SIG-M5 treated with dmso at 0.1 percent for 504 hours (cell line): ENCODE results near the gene OXLD1.

ENCODE experiments used
- DNase-seq: peaks from one replicate; lab custom pipeline; 2025; ENCODE audit not compliant: unreplicated experiment; lab: John Stamatoyannopoulos, UW

The OXLD1 gene

DNA sequence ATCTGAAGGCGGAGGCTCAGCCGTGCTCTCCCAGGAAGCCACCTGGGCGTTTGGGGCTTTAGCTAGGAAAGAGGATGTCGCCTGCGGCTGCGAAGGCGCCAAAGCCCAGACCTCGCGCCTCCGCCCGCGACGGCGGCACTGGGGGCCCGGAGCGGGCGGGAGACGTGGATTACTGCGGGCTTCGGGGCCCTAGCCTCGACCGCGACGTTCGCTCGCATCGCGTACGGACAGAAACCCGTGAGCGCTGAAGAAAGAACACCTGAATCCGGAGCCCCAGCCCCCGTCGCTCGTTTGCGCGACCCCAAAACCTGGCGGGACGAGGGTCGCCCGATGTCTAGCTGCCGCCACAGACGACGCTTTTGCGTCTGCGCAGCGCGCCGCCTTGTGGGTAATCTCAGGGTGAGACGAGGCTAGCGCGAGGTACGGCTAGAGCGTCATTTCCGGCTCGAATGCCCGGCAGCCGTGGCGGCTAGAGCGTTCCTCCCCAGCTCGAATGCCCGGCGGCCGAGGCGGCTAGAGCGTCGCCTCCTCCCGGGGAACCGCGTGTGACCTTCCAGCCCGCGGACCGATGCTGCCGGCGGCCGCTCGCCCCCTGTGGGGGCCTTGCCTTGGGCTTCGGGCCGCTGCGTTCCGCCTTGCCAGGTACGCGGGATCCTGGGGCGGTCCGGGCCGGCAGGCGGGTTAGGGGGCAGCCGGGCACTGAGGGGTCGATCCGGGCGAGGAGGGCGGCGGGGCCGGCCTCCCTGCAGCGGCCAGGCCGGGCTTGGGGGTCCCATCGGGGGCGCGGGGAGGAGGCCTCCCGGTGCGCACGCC, 36.7 kb upstream of the OXLD1 start, which contains the start of gene MRPL12:
MRPL12 (plus strand) TSS at position 434 of the 813 bp plus-strand sequence; CDS start at position 569, 135 bp downstream.
- peak; percentile 91 for DNase-seq

DNA sequence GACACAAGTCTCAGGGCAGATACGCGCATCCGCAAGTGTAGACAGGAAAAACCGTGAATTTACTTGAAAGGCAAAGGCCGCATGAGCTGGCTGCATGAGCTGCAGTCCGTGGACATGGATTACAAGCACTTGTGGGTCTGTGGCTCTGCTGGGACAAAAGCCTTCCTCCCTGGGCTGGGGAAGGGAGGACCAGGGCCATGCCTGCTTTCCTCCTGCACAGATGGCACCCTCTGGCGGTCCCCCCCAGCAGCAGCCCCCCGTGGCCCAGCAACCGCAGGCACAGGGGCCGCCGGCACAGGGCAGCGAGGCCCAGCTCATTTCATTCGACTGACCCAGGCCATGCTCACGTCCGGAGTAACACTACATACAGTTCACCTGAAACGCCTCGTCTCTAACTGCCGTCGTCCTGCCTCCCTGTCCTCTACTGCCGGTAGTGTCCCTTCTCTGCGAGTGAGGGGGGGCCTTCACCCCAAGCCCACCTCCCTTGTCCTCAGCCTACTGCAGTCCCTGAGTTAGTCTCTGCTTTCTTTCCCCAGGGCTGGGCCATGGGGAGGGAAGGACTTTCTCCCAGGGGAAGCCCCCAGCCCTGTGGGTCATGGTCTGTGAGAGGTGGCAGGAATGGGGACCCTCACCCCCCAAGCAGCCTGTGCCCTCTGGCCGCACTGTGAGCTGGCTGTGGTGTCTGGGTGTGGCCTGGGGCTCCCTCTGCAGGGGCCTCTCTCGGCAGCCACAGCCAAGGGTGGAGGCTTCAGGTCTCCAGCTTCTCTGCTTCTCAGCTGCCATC, 35.1 kb upstream of the OXLD1 start:
- peak; percentile 58 for DNase-seq

DNA sequence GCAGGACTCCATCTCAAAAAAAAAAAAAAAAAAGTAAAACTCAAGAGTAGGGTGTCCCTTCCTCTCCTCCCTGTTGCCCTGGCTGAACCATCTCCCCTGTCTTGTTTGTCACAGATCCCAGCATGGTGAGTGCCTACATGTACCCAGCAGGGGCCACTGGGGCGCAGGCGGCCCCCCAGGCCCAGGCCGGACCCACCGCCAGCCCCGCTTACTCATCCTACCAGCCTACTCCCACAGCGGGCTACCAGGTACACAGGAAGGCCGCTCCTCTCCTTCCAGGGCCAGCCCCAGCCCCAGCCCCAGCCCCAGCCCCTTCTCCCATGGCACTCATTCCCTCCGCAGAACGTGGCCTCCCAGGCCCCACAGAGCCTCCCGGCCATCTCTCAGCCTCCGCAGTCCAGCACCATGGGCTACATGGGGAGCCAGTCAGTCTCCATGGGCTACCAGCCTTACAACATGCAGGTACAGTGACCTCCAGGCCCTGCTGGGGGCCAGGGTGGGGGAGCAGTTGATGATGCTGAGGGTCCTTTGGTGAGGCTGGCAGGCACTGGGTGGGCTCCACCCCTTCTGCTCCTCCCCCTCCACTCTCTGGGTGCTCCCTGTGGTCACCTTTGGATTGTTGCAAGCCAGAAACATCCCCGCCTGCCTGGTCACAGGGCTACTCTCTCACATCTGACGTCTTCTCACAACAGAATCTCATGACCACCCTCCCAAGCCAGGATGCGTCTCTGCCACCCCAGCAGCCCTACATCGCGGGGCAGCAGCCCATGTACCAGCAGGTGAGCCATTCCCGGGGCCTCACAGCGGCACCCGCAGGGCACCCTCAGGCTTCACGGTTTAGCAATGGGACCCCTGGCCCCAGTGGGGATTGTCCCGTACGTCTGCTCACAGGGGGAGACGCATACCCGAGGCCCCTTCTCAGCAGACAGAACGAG, 34.2 kb upstream of the OXLD1 start:
- DNase-seq = no peak

DNA sequence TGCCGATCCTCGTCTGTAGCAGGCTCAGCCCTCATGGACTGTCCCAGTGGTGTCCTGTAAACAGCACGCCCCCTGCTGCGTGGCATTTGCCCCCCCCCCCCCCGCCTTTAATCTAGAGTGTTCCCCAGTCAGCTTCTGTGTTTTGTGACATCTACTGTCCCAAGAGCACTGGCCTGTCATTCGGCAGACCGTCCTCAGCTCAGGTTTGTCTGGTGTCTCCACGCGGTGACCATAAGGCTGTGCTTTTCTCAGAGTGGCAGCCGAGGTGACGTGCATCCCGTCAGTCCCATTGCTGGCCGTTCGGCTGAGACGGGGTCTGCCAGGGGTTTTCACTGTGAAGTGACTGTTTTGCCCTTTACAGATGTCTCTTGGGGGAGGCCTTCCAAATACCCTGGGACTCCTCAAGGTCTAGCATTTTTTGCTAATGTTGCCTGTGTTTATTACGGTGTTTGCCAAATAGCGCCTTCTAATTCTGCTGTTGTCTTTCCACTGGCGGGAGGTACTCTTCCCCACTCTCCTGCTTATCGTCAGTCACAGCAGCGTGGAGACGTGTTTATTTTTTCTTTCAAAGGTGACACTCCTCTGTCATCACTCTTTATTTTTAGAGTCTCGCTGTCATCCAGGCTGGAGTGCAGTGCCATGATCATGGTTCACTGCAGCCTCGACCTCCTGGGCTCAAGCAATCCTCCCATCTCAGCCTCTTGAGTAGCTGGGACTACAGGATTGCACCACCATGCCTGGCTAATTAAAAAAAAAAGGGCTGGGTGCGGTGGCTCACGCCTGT, 31.0 kb upstream of the OXLD1 start:
- DNase-seq = no peak

DNA sequence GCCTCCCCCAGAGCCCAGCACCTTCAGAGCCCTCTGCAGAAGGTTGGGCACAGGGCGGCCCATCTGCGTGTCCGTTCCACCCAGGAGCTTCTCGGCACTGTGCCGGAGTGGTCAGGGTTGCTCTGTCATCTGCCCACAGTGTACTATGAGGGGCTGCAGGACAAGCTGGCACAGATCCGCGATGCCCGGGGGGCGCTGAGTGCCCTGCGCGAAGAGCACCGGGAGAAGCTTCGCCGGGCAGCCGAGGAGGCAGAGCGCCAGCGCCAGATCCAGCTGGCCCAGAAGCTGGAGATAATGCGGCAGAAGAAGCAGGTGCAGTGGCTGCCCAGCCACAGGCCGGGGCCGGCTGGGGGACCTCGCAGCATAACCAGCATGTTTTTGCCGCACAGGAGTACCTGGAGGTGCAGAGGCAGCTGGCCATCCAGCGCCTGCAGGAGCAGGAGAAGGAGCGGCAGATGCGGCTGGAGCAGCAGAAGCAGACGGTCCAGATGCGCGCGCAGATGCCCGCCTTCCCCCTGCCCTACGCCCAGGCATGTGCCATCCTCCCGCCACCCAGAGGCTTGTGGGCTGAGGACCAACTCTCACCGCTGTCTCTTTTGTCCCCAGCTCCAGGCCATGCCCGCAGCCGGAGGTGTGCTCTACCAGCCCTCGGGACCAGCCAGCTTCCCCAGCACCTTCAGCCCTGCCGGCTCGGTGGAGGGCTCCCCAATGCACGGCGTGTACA, 30.0 kb upstream of the OXLD1 start:
- DNase-seq = no peak

DNA sequence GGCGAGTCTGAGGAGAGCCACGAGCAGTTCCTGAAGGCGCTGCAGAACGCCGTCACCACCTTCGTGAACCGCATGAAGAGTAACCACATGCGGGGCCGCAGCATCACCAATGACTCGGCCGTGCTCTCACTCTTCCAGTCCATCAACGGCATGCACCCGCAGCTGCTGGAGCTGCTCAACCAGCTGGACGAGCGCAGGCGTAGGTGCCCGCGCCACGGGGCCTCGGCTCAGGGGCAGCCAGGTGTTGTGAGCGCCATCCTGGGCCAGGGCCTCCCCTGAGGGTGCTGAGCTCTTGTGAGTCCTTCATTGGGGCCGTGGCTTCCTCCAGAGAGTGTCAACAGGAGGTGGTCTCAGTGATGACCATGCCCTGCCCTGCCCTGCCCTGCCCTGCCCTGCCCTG, 29.4 kb upstream of the OXLD1 start:
- DNase-seq = no peak

DNA sequence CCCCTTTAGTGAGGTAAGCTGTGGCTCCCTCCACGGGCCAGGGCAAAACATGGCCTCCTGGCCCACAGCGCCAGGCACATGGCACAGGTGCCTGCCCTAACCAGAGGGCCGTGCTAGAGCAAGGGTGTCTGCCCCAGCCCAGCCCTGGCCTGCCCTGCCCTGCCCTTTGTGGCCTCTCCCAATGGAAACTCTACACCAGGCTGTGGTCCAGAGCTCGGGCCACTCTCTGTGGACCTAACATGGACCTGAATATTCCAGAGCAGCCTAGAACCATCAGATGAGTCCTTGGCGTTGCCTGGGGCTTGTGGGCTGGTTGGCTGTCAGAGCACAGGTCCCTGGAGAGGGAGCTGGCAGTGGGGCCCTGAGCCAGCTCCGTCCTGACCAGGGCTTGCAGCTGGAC, 28.8 kb upstream of the OXLD1 start:
- no peak for DNase-seq

DNA sequence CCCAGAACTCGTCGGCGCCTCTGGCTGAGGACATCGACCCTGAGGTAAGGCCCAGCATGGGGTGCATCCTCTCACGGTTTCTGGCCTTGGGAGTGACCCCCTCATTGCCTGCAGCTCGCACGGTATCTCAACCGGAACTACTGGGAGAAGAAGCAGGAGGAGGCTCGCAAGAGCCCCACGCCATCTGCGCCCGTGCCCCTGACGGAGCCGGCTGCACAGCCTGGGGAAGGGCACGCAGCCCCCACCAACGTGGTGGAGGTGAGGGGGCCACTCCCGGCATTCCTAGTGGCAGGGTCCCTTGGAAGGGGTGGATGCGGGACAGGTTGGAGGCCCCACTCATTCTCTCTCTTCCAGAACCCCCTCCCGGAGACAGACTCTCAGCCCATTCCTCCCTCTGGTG, 28.4 kb upstream of the OXLD1 start:
- DNase-seq = no peak

DNA sequence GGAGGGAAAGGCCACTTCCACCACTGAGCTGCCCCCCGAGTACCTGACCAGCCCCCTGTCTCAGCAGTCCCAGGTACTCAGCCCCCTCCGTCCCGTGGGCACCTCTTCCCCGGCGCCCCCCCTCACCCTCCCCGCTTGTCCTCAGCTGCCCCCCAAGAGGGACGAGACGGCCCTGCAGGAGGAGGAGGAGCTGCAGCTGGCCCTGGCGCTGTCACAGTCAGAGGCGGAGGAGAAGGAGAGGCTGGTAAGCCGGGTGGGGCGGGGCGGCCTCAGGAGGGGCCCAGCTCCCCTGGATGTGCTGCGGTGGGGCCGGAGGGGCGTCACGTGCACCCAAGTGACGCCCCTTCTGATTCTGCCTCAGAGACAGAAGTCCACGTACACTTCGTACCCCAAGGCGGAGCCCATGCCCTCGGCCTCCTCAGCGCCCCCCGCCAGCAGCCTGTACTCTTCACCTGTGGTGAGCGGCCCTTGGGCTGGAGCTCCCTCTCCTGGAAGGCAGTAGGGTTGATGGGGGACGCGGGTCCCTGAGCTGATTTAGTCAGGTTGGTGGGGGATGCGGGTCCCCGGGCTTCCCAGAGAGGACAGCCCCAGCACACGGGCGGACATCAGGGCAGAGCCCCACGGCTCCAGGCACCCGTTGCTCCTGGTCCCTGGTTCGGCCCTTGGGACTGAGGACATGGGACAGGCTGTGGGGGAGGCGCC, 27.3 kb upstream of the OXLD1 start:
- no peak for DNase-seq

DNA sequence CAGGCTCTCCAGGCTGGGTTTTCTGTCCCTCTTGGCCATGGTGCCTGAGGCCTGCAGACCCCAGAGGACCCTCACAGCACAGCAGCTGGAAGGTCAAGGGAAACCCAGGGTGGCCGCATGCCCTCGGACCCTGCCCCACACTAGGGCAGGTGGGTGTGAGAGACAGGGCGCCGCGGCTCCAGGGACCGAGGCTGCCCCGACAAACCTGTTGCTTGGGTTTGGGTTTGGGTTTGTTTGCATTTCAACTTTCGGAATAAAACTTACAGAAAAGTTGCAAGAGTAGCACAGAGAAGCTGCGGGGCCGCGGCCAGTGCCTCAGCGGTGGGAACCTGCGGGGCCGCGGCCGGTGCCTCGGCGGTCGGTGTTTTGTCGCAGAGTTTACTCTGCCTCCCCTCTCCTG, 25.2 kb upstream of the OXLD1 start:
- DNase-seq = no peak

DNA sequence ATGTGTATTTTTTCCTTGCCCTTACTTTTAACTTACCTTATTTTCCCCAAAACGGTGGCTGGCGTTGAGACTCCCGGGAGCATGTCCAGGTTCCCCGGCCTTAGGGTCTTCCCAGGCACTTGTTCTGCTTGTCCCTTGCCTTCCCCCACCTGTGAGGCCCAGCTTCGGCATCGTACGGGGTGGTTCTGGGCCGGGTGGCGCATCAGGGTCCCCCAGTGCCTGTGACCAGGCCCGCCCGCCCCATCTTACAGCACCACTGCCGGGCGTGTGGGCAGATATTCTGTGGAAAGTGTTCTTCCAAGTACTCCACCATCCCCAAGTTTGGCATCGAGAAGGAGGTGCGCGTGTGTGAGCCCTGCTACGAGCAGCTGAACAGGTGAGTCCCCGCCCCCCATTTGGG, 24.8 kb upstream of the OXLD1 start:
- no peak for DNase-seq

DNA sequence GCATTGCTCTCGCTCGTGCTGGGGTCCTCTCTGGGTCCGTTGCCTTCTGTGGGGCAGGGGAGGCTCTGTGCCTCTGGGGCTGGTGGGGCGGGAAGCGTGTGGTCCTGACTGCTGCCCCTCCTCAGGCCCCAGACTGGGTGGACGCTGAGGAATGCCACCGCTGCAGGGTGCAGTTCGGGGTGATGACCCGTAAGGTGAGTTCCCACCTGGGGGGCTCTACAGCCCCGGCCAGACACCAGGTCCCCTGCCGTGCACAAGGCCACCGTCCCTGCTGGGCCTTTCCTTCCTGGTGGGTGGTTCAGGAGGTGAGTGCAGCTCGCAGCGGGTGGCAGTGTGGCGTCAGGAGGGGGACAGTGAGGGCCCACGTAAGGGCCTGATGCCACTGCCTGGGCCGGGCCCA, 24.1 kb upstream of the OXLD1 start:
- DNase-seq = no peak

DNA sequence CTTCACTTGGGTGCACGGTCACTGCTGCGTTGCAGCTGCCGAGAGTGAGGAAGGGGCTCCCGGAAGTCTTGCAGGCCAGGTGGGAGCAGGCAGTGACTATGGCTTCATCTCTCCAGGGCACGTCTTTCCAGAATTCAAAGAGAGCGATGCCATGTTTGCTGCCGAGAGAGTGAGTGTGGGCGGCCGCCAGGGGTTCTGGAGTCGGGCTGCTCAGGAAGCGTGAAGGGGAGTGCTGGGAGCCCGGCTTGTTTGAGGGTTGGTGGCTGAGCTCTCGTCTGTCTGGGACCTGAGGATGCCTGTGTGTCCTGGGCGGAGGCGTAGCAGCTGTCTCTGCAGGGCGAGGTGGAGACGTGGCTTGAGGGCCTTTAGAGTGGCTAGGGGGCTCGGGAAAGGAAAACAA, 23.7 kb upstream of the OXLD1 start:
- no peak for DNase-seq

DNA sequence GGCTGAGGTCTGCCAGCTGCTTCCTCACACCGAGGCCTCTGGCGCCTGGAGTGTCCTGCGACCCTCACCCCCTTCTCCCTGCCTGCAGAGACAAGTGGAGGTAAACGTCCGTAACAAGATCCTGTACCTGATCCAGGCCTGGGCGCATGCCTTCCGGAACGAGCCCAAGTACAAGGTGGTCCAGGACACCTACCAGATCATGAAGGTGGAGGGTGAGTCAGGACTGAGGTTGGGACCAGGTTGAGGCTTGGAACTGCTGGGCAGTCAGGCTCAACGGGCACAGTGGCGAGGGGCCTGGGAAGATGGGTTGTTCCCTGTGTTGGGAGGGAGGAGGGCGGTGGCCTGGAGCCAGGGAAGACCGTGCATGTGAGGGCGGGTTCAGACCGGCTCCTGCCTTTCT, 22.2 kb upstream of the OXLD1 start:
- no peak for DNase-seq

DNA sequence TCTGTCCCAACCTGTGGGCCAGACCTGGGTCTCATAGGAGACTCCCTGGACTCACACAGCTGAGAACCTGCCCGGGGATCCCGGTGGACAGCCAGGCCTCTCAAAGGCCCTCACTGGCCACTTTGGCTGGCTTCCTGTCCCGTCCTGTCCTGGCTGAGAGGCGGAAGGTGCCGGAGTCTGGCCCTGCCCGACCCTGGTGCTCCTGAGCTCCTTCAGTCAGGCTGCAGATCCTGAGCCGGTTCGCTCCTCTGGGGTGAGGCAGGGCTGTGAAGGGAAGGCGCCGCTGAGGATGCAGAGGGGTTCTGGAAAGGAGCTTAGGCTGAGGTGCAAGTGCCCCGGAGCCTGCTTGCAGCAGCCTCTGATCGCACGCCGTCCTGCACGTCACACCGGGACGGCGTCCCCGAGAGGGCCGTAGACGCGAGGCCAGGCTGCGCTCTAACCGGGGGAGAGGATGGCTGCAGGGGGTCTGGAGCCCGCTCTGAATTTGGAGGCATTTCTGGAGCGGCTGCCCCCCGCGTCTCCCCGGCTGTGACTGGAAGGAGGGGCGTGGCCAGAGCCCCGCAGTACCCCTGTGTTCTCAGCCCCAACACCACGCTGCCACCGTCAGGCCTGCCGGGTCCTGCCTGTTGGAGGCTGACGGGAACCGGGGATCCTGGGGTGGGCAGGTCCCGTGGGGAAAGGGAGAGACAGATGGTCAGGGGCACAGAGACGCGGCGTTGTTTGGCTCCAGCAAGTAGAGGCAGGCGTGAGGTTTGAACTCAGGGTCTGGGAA, 21.6 kb upstream of the OXLD1 start:
- DNase-seq = no peak

DNA sequence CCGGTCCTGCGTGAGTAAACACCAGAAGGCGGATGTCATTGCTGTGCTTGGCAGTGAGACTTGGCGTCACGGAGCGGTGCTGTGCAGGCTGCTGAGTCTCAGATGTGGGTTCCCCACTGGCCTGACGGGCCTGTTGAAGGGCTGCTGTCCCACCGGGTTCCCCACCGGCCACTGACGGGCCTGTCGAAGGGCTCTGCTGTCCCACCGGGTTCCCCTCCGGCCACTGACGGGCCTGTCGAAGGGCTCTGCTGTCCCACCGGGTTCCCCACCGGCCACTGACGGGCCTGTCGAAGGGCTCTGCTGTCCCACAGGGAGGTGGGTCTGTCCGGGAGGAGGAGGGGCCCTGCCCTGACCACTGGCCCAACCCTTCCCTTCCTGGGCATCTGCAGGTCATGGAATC, 20.2 kb upstream of the OXLD1 start:
- no peak for DNase-seq

DNA sequence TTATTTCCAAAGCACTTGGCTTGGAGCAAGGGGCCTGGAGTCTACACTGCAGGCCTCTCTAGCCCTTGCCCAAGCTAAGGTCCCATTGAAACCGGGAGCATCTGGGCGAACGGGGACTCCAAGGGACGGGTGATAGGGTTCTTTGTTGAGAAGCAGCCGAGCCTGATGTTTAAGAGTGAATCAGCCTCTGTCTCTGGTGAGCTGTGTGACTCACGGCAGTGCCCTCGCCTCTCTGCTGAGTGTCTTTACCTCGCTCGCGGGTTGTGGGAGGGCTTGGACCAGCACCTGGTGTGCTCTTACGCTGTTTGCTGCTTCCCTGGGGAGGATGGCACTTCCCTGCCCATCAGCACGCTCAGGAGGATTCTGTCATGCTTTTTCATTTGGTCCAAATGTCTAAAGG, 18.7 kb upstream of the OXLD1 start:
- DNase-seq = peak; percentile 6

DNA sequence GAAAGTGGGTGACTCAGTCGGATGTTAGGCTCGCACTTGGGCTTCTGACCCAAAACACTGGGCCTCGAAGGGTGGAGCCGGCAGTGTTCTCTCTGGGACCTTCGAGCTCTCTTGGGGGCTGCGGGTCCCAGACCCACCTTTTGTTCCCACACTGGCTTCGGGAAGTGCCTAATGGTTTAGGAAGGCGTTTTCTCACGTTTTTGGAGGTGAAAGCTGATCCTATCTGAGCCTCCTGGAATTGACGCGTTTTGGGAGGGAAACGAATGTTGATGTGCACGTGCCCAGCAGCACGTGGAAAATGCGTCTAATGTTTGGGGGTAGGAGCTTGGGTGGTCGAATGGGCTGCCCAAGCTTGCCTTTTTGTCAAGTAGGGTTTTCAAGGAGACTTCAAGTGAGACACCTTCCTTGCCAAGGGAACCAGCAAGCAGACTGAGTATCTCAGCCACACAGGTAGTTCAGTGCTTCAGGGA, 18.1 kb upstream of the OXLD1 start:
- DNase-seq = peak; percentile 5
